ENCODE results near the gene CDKN2AIPNL. TPM values are rescaled to one million over a fixed set of nuclear protein-coding genes. Genes with fewer than 3 reads are reported as not detected.

The CDKN2AIPNL gene
- total and polyA plus RNA-seq, 2 of the 8 experiments (the other 6 are each of a cell fraction or from before 2014, with no cell fraction given), result 40.0 to 56.3 TPM

GRCh38 chr5:134409321-134409720, 2.4 kb downstream of the CDKN2AIPNL start:
- Histone ChIP-seq H4K5ac (ENCODE audit: insufficient read length, low read depth, low read length) (no peak overlapping the region), H2BK5ac (ENCODE audit: low read depth, low read length) (no peak overlapping the region), H3K36me3 (ENCODE audit: control insufficient read depth in 2 of 4, insufficient read depth in 4 of 4, low read length in 3 of 4) (peaks cover 3 to 21% (median 6%) of the 10 kb centered on the region in 4 experiments; a peak in 5 of 8 replicates), H3K23ac (ENCODE audit: insufficient read length) (no peak overlapping the region), H3K4me2 (ENCODE audit: insufficient read depth in 1 of 2, low read depth in 2 of 2, low read length in 2 of 2) (no peak overlapping the region), H3K14ac (ENCODE audit: insufficient read length) (no peak overlapping the region), H3K79me1 (ENCODE audit: low read depth, low read length) (peaks cover 5% of the 10 kb centered on the region), H3K56ac (replicated peaks; ENCODE audit: insufficient read length, low read depth, low read length) (no peak overlapping the region), H3K27me3 (replicated peaks in 1 of 4; ENCODE audit: control insufficient read depth in 3 of 4, extremely low read depth in 1 of 4, insufficient read depth in 3 of 4, low read length in 3 of 4) (no peaks in the 10 kb centered on the region), H4K8ac (ENCODE audit: extremely low read depth, insufficient read depth, low read length) (no peak overlapping the region), H2BK12ac (ENCODE audit: low read depth, low read length) (no peak overlapping the region), H3K4me1 (replicated peaks in 1 of 4; ENCODE audit: control insufficient read depth in 3 of 4, insufficient read depth in 4 of 4, low read length in 3 of 4) (peaks cover 5 to 10% (median 8%) of the 10 kb centered on the region in 4 experiments), H2AFZ (ENCODE audit: low read length) (no peak overlapping the region), H4K91ac (replicated peaks; ENCODE audit: insufficient read length, low read length) (no peak overlapping the region), H2BK15ac (ENCODE audit: low read length) (no peak overlapping the region), H3K27ac (ENCODE audit: low read depth, low read length) (no peak overlapping the region), H3K4ac (replicated peaks; ENCODE audit: insufficient read length, low read depth, low read length) (no peak overlapping the region), H3K79me2 (ENCODE audit: control insufficient read depth in 1 of 2, insufficient read depth in 2 of 2, low read length in 2 of 2) (peaks cover 11 to 26% of the 10 kb centered on the region in 2 experiments), H2BK120ac (replicated peaks; ENCODE audit: low read depth, low read length) (no peak overlapping the region), H2BK20ac (ENCODE audit: low read length) (no peak overlapping the region), H3K18ac (ENCODE audit: extremely low read depth, low read length) (no peak overlapping the region), H3K9me3 (ENCODE audit: insufficient read depth in 2 of 2, low read depth in 1 of 2, low read length in 1 of 2) (no peaks in the 10 kb centered on the region), H3K4me3 (ENCODE audit: extremely low read depth in 1 of 4, insufficient read depth in 2 of 4, low read depth in 3 of 4, low read length in 4 of 4) (no peak overlapping the region), H4K20me1 (replicated peaks in 1 of 2; ENCODE audit: control insufficient read depth in 1 of 2, insufficient read depth in 2 of 2, low read length in 2 of 2) (no peaks in the 10 kb centered on the region), H2AK5ac (ENCODE audit: low read depth, low read length) (no peak overlapping the region), H3K23me2 (ENCODE audit: low read depth, low read length) (peaks cover 5% of the 10 kb centered on the region; the same call in 1 of the 2 replicates), H3K9ac (replicated peaks in 1 of 4; ENCODE audit: extremely low read depth in 1 of 4, low read depth in 3 of 4, low read length in 3 of 4) (no peak overlapping the region)
- FAIRE-seq, result no peak
- TF ChIP-seq FOSL1 (IDR thresholded peaks at IDR 0.05; ENCODE audit: insufficient read depth, low read depth, low read length), result no peak
- no peak for TF ChIP-seq RNF2 (IDR thresholded peaks at IDR 0.05; ENCODE audit: borderline replicate concordance, low read depth, low read length, missing control alignments, poor library complexity, severe bottlenecking)
- no peak for TF ChIP-seq MAFK (IDR thresholded peaks at IDR 0.05; ENCODE audit: low read depth, low read length)
- no peak for TF ChIP-seq TBP (IDR thresholded peaks at IDR 0.05; ENCODE audit: low read depth, low read length)
- no peak for TF ChIP-seq GTF2F1 (IDR thresholded peaks at IDR 0.05; ENCODE audit: borderline replicate concordance, low read depth, low read length)
- no peak for TF ChIP-seq ZNF274 (IDR thresholded peaks at IDR 0.05; ENCODE audit: borderline replicate concordance, extremely low read depth, low read length)
- TF ChIP-seq SAP30 (IDR thresholded peaks at IDR 0.05; ENCODE audit: insufficient read depth, insufficient replicate concordance, low read length), result no peak
- no peak for TF ChIP-seq TEAD4 (IDR thresholded peaks at IDR 0.05; ENCODE audit: low read depth, low read length)
- no peak for TF ChIP-seq CHD1 (IDR thresholded peaks at IDR 0.05; ENCODE audit: low read depth, low read length)
- TF ChIP-seq NRF1 (IDR thresholded peaks at IDR 0.05; ENCODE audit: low read depth, low read length), result no peak
- DNase-seq (ENCODE audit: low read depth in 1 of 2, low spot score in 2 of 2), result no peak
- 92% methylated on average over 6 of the region's 6 CpGs; no CpG with 5 or more reads in 1 of the 2 experiments for WGBS, 2 experiments (ENCODE audit: extremely low coverage in 1 of 2, insufficient coverage in 1 of 2, insufficient read length in 1 of 2, insufficient replicate concordance in 2 of 2, low coverage in 1 of 2, low lambda C conversion rate in 2 of 2, missing lambda C conversion rate in 1 of 2)
- POLR2A ChIA-PET (ENCODE audit: partially characterized antibody), result interaction anchor here (0.8 to 2.5 kb wide), 8 partner anchors 10 to 146 kb away, joined by 3 to 7 read pairs (median 6); no protein-coding TSS in a partner anchor
- CTCF ChIA-PET (ENCODE audit: partially characterized antibody), result interaction anchor here (0.9 to 7.0 kb wide), 14 partner anchors 13 to 178 kb away, joined by 3 to 91 read pairs (median 4); no protein-coding TSS in a partner anchor
